ENCODE results near the gene GIMAP5. TPM values are rescaled to one million over a fixed set of nuclear protein-coding genes. Genes with fewer than 3 reads are reported as not detected.

Gene GIMAP5
- total RNA-seq, 1 donor from 2014 or later: 0.16 TPM

- H3K4me3 Mint-ChIP-seq: no peak overlapping the region
- CTCF ChIA-PET: no interaction called here
These were observed 47.0 kb downstream of the GIMAP5 start for GRCh38 chr7:150784120-150784736.

GRCh38 chr7:150784954-150785353 is 47.7 kb downstream of the GIMAP5 start:
- TF ChIP-seq CTCF (IDR thresholded peaks at IDR 0.05): no peak
- intact Hi-C loops (cut with micrococcal nuclease): no loop called here
- ChIA-PET POLR2A (interaction anchor here (0.5 kb wide), 1 partner anchor 354 kb away, joined by 4 read pairs; no protein-coding TSS in a partner anchor), CTCF (no interaction called here)
- ATAC-seq (ENCODE audit: low read depth) (no peak), DNase-seq (no peak)
- H3K36me3 Mint-ChIP-seq (ENCODE audit: low read depth): no peaks in the 10 kb centered on the region
- H3K27ac Mint-ChIP-seq: no peak overlapping the region
- no peaks in the 10 kb centered on the region for H3K9me3 Mint-ChIP-seq
- H3K27me3 Mint-ChIP-seq: peaks cover 20% of the 10 kb centered on the region
- no peak overlapping the region for H3K4me3 Mint-ChIP-seq
- H3K4me1 Mint-ChIP-seq: peaks cover 7% of the 10 kb centered on the region

More at GRCh38 chr7:150784120-150784736, 47.0 kb downstream of the GIMAP5 start:
- ATAC-seq (ENCODE audit: low read depth): no peak
- H3K27me3 Mint-ChIP-seq: peaks cover 20% of the 10 kb centered on the region
- intact Hi-C loops (cut with micrococcal nuclease): no loop called here
- POLR2A ChIA-PET: no interaction called here
- TF ChIP-seq CTCF (IDR thresholded peaks at IDR 0.05): no peak
- DNase-seq: no peak
- no peak overlapping the region for H3K27ac Mint-ChIP-seq
- H3K9me3 Mint-ChIP-seq: no peaks in the 10 kb centered on the region
- H3K4me1 Mint-ChIP-seq: peaks cover 7% of the 10 kb centered on the region
- no peaks in the 10 kb centered on the region for H3K36me3 Mint-ChIP-seq (ENCODE audit: low read depth)

GRCh38 chr7:150787321-150788281 is 50.4 kb downstream of the GIMAP5 start:
- no peak for TF ChIP-seq CTCF (IDR thresholded peaks at IDR 0.05)
- ChIA-PET POLR2A (no interaction called here), CTCF (interaction anchor here (1.9 kb wide), 1 partner anchor 9 kb away, joined by 5 read pairs; no protein-coding TSS in a partner anchor)
- Mint-ChIP-seq H3K27ac (no peak overlapping the region), H3K4me1 (peaks cover 7% of the 10 kb centered on the region), H3K27me3 (peaks cover 17% of the 10 kb centered on the region), H3K4me3 (no peak overlapping the region), H3K36me3 (ENCODE audit: low read depth) (no peaks in the 10 kb centered on the region), H3K9me3 (no peaks in the 10 kb centered on the region)
- no peak for DNase-seq
- no peak for ATAC-seq (ENCODE audit: low read depth)
- intact Hi-C loops (cut with micrococcal nuclease): no loop called here

GRCh38 chr7:150788474-150789269 is 51.5 kb downstream of the GIMAP5 start:
- Mint-ChIP-seq H3K4me1 (peaks cover 7% of the 10 kb centered on the region), H3K36me3 (ENCODE audit: low read depth) (no peaks in the 10 kb centered on the region), H3K27me3 (peaks cover 14% of the 10 kb centered on the region), H3K4me3 (no peak overlapping the region), H3K27ac (no peak overlapping the region), H3K9me3 (no peaks in the 10 kb centered on the region)
- POLR2A ChIA-PET: no interaction called here
- intact Hi-C loops (cut with micrococcal nuclease): no loop called here
- CTCF ChIA-PET: interaction anchor here (1.9 kb wide), 1 partner anchor 10 kb away, joined by 5 read pairs; no protein-coding TSS in a partner anchor
- DNase-seq: no peak
- ATAC-seq (ENCODE audit: low read depth): no peak
- no peak for TF ChIP-seq CTCF (IDR thresholded peaks at IDR 0.05)
